Measurements from ENCODE around the gene ALX4. TPM values are rescaled to one million over a fixed set of nuclear protein-coding genes. Genes with fewer than 3 reads are reported as not detected.

The ALX4 gene
- total RNA-seq, 1 donor: not detected

- DNase-seq (ENCODE audit: low read depth): no peak
- no peak for TF ChIP-seq CTCF (IDR thresholded peaks at IDR 0.05; ENCODE audit: insufficient read depth, low read depth, low read length)
- no peak overlapping the region for H3K4me3 ChIP-seq (ENCODE audit: low read depth, low read length)
These were observed 6.5 kb downstream of the ALX4 start for GRCh38 chr11:44303401-44303938.

- DNase-seq (ENCODE audit: low read depth): no peak
- H3K4me3 ChIP-seq (ENCODE audit: low read depth, low read length): no peak overlapping the region
- TF ChIP-seq CTCF (IDR thresholded peaks at IDR 0.05; ENCODE audit: insufficient read depth, low read depth, low read length): no peak
These were observed 8.2 kb downstream of the ALX4 start for GRCh38 chr11:44301564-44302271.

DNA sequence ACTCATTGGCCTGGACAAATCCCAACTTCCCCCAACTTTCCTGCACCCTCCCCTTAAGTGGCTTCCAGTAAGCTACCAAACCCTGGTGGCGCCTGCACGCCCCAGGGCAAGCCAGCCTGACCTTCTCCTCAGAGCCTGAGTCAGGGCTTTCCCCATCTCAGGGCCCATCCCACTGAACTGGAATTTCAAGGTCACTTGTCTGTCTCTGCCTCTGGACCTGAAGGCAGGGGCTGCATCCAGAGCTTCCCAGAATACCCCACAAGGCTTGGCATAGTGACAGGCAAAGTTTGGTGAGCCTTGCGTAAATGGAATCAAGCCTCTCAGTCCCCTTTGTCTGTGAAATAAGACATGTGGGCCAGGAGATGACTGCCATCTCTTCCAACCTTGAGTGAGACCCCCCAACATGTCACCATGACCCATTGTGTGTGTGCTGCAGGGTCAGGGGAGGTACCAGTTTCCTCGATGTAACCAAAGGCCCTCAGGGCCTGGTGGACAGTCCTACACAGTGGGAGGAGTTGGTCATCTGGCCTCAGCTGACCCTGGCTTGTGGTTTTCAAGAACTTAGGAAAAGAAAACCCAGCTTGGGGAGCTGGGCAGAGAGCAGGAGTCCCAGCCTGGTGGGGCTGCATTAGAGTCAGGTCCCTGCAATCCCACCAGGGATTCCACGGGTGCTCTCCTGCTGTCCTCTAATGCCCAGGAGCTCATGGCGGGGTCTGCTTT lies 8.9 kb downstream of the ALX4 start:
- DNase-seq (ENCODE audit: low read depth): no peak
- no peak for TF ChIP-seq CTCF (IDR thresholded peaks at IDR 0.05; ENCODE audit: insufficient read depth, low read depth, low read length)
- H3K4me3 ChIP-seq (ENCODE audit: low read depth, low read length): no peak overlapping the region

- no peak for TF ChIP-seq CTCF (IDR thresholded peaks at IDR 0.05; ENCODE audit: insufficient read depth, low read depth, low read length)
- no peak overlapping the region for H3K4me3 ChIP-seq (ENCODE audit: low read depth, low read length)
These were observed 11.1 kb downstream of the ALX4 start for GRCh38 chr11:44298862-44299261.

GRCh38 chr11:44290208-44290607 lies 19.7 kb downstream of the ALX4 start:
- no peak overlapping the region for H3K4me3 ChIP-seq (ENCODE audit: low read depth, low read length)
- no peak for DNase-seq (ENCODE audit: low read depth)
- TF ChIP-seq CTCF (IDR thresholded peaks at IDR 0.05; ENCODE audit: insufficient read depth, low read depth, low read length): no peak

More at GRCh38 chr11:44298862-44299261, 11.1 kb downstream of the ALX4 start:
- no peak for DNase-seq (ENCODE audit: low read depth)

DNA sequence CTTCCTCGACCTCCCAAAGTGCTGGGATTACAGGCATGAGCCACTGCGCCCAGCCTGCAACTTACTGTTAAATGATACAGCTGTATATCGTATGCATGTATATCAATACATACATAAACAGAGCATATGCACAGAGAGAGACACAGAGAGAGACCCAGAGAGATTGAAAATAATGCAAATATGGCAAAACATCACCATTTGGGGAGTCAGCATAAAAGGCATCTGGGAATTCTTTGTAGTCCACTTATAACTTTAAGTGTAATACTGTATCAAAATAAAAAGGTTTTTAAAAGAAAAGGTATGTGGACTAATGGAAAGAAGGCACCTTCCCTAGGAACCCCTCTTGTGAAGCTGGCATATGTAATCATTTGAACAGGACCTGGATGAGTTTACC lies 21.8 kb downstream of the ALX4 start:
- TF ChIP-seq CTCF (IDR thresholded peaks at IDR 0.05; ENCODE audit: insufficient read depth, low read depth, low read length): no peak
- no peak for DNase-seq (ENCODE audit: low read depth)
- H3K4me3 ChIP-seq (ENCODE audit: low read depth, low read length): no peak overlapping the region
